GM23248 (cell line): ENCODE results near the gene S100A1.

ENCODE experiments used
- EZH2 ChIP-seq: fragments of 200-600 bp; sonication (generic); IDR thresholded peaks from 2 replicates; pipeline ENCODE4 v1.6.1; 2018; ENCODE audit warnings: antibody characterized with exemption, mild to moderate bottlenecking; ENCODE audit not compliant: insufficient read depth, poor library complexity, severe bottlenecking
- EZH2phosphoT487 ChIP-seq: fragments of 200-600 bp; sonication (generic); IDR thresholded peaks from 2 replicates; pipeline ENCODE4 v1.6.1; 2018; ENCODE audit warnings: antibody characterized with exemption, moderate library complexity, mild to moderate bottlenecking, low read depth; ENCODE audit not compliant: insufficient read depth

- TF ChIP-seq EZH2 = no peak
- no peak for TF ChIP-seq EZH2phosphoT487
Measured at GRCh38 chr1:153607381-153607780, 20.9 kb upstream of the S100A1 start.
